HEK293 (cell line): ENCODE results near the gene DDX18.

ENCODE experiments used
- CTCF ChIA-PET: fragments of 350-600 bp; formaldehyde crosslinking; extraction: SDS; loops from one replicate; lab custom pipeline; 2021; ENCODE audit warnings: antibody characterized with exemption; lab: Yijun Ruan, JAX
- POLR2A ChIA-PET: fragments of 300-600 bp; formaldehyde crosslinking; extraction: SDS; loops from one replicate; lab custom pipeline; 2020; ENCODE audit warnings: antibody characterized with exemption, inconsistent platforms; lab: Yijun Ruan, JAX
- H3K27ac ChIP-seq: fragments of 200-500 bp; sonication (Bioruptor generic); 2 replicates; pipeline ENCODE4 v1.5.1; 2014; ENCODE audit warnings: low read depth, low read length, control low read depth, inconsistent platforms; ENCODE audit errors: extremely low read depth
- H3K36me3 ChIP-seq, 2 experiments: fragments of 200-500 bp in 1 of 2; sonication (Bioruptor generic) in 1 of 2; 1 replicate in 1 of 2; 2 replicates in 1 of 2; pipeline ENCODE4 v1.5.1; 2014 to 2017; ENCODE audit warnings: inconsistent platforms in 2 of 2, low read length in 2 of 2; ENCODE audit not compliant: control insufficient read depth in 2 of 2, insufficient read depth in 1 of 2
- H3K4me1 ChIP-seq: fragments of 200-500 bp; sonication (Bioruptor generic); 2 replicates; pipeline ENCODE4 v1.5.1; 2014; ENCODE audit warnings: mild to moderate bottlenecking, low read length, inconsistent platforms; ENCODE audit not compliant: control insufficient read depth, insufficient read depth
- H3K4me3 ChIP-seq: 2 replicates; pipeline ENCODE4 v1.5.1; 2011; ENCODE audit warnings: low read depth, mild to moderate bottlenecking, control low read depth, low read length, moderate library complexity
- H3K9me3 ChIP-seq: fragments of 200-500 bp; sonication (Bioruptor generic); 2 replicates; pipeline ENCODE4 v1.5.1; 2014; ENCODE audit warnings: low read depth, low read length, inconsistent platforms; ENCODE audit not compliant: control insufficient read depth, insufficient read depth
- EGR2 ChIP-seq: fragments of 450-650 bp; formaldehyde crosslinking; IDR thresholded peaks from 2 replicates; pipeline ENCODE4 v1.5.1; 2016; ENCODE audit warnings: low read depth, missing biosample characterization, missing genetic modification characterization
- HIC1 ChIP-seq: fragments of 450-650 bp; formaldehyde crosslinking; IDR thresholded peaks from 2 replicates; pipeline ENCODE4 v1.5.1; 2016; ENCODE audit warnings: missing biosample characterization, missing genetic modification characterization
- HOXC10 ChIP-seq: sonication (generic); formaldehyde crosslinking; IDR thresholded peaks from 2 replicates; pipeline ENCODE4 v1.8.1; 2023; ENCODE audit warnings: mild to moderate bottlenecking, missing genetic modification reagents
- IKZF3 ChIP-seq: fragments of 450-650 bp; IDR thresholded peaks from 2 replicates; pipeline ENCODE4 v1.5.0; 2018; ENCODE audit warnings: missing biosample characterization, mild to moderate bottlenecking, missing genetic modification characterization, moderate library complexity
- KLF7 ChIP-seq: fragments of 450-650 bp; formaldehyde crosslinking; IDR thresholded peaks from 2 replicates; pipeline ENCODE4 v1.5.1; 2016; ENCODE audit warnings: missing biosample characterization, missing genetic modification characterization, borderline replicate concordance
- KLF8 ChIP-seq: fragments of 450-650 bp; formaldehyde crosslinking; IDR thresholded peaks from 2 replicates; pipeline ENCODE4 v1.5.1; 2016; ENCODE audit warnings: missing biosample characterization, missing genetic modification characterization
- OSR2 ChIP-seq: fragments of 450-650 bp; formaldehyde crosslinking; IDR thresholded peaks from 2 replicates; pipeline ENCODE4 v1.5.1; 2016; ENCODE audit warnings: missing biosample characterization, missing genetic modification characterization
- ZBTB1 ChIP-seq: fragments of 450-650 bp; formaldehyde crosslinking; IDR thresholded peaks from 2 replicates; pipeline ENCODE4 v1.5.1; 2016; ENCODE audit warnings: missing biosample characterization, missing genetic modification characterization
- ZBTB20 ChIP-seq: fragments of 450-650 bp; formaldehyde crosslinking; IDR thresholded peaks from 2 replicates; pipeline ENCODE4 v1.5.1; 2016; ENCODE audit warnings: missing biosample characterization, missing genetic modification characterization
- ZFHX2 ChIP-seq: fragments of 450-650 bp; formaldehyde crosslinking; conservative IDR thresholded peaks from 2 replicates; pipeline ENCODE4 v1.5.1; 2016; ENCODE audit warnings: missing biosample characterization, missing genetic modification characterization
- ZFP41 ChIP-seq: fragments of 450-650 bp; formaldehyde crosslinking; IDR thresholded peaks from 2 replicates; pipeline ENCODE4 v1.5.1; 2016; ENCODE audit warnings: missing biosample characterization, missing genetic modification characterization, borderline replicate concordance
- ZNF112 ChIP-seq: fragments of 450-650 bp; formaldehyde crosslinking; IDR thresholded peaks from 2 replicates; pipeline ENCODE4 v1.5.0; 2017; ENCODE audit warnings: missing biosample characterization, missing genetic modification characterization
- ZNF174 ChIP-seq: fragments of 450-650 bp; formaldehyde crosslinking; IDR thresholded peaks from 2 replicates; pipeline ENCODE4 v1.5.0; 2017; ENCODE audit warnings: missing biosample characterization, mild to moderate bottlenecking, missing genetic modification characterization
- ZNF2 ChIP-seq: fragments of 450-650 bp; formaldehyde crosslinking; IDR thresholded peaks from 2 replicates; pipeline ENCODE4 v1.5.1; 2016; ENCODE audit warnings: missing biosample characterization, missing genetic modification characterization
- ZNF239 ChIP-seq: fragments of 450-650 bp; formaldehyde crosslinking; IDR thresholded peaks from 2 replicates; pipeline ENCODE4 v1.5.1; 2016; ENCODE audit warnings: missing biosample characterization, missing genetic modification characterization
- ZNF266 ChIP-seq: fragments of 450-650 bp; formaldehyde crosslinking; IDR thresholded peaks from 2 replicates; pipeline ENCODE4 v1.5.1; 2016; ENCODE audit warnings: missing biosample characterization, missing genetic modification characterization, low read depth
- ZNF292 ChIP-seq: fragments of 450-650 bp; formaldehyde crosslinking; IDR thresholded peaks from 2 replicates; pipeline ENCODE4 v1.5.1; 2016; ENCODE audit warnings: low read depth, missing biosample characterization, missing genetic modification characterization, borderline replicate concordance
- ZNF362 ChIP-seq: fragments of 450-650 bp; formaldehyde crosslinking; IDR thresholded peaks from 2 replicates; pipeline ENCODE4 v1.5.1; 2016; ENCODE audit warnings: missing biosample characterization, missing genetic modification characterization
- ZNF37A ChIP-seq: fragments of 450-650 bp; IDR thresholded peaks from 2 replicates; pipeline ENCODE4 v1.5.1; 2018; ENCODE audit warnings: missing biosample characterization, missing genetic modification characterization
- ZNF391 ChIP-seq: fragments of 450-650 bp; formaldehyde crosslinking; IDR thresholded peaks from 2 replicates; pipeline ENCODE4 v1.5.1; 2016; ENCODE audit warnings: low read depth, missing biosample characterization, missing genetic modification characterization, borderline replicate concordance
- ZNF423 ChIP-seq: fragments of 450-650 bp; formaldehyde crosslinking; IDR thresholded peaks from 2 replicates; pipeline ENCODE4 v1.5.1; 2016; ENCODE audit warnings: missing biosample characterization, missing genetic modification characterization
- ZNF521 ChIP-seq: fragments of 450-650 bp; formaldehyde crosslinking; IDR thresholded peaks from 2 replicates; pipeline ENCODE4 v1.5.1; 2017; ENCODE audit warnings: missing biosample characterization, mild to moderate bottlenecking, missing genetic modification characterization
- ZNF529 ChIP-seq: fragments of 450-650 bp; formaldehyde crosslinking; IDR thresholded peaks from 2 replicates; pipeline ENCODE4 v1.5.1; 2017; ENCODE audit warnings: missing genetic modification characterization, missing biosample characterization; ENCODE audit not compliant: insufficient replicate concordance
- ZNF610 ChIP-seq: fragments of 450-650 bp; formaldehyde crosslinking; IDR thresholded peaks from 2 replicates; pipeline ENCODE4 v1.5.1; 2016; ENCODE audit warnings: missing biosample characterization, missing genetic modification characterization, borderline replicate concordance
- ZNF629 ChIP-seq: fragments of 450-650 bp; formaldehyde crosslinking; IDR thresholded peaks from 2 replicates; pipeline ENCODE4 v1.5.1; 2017; ENCODE audit warnings: missing biosample characterization, missing genetic modification characterization
- ZNF837 ChIP-seq: fragments of 450-650 bp; formaldehyde crosslinking; IDR thresholded peaks from 2 replicates; pipeline ENCODE4 v1.5.1; 2016; ENCODE audit warnings: missing biosample characterization, missing genetic modification characterization
- TF ChIP-seq, protein P1 (sequence below): fragments of 450-650 bp; formaldehyde crosslinking; IDR thresholded peaks from 2 replicates; pipeline ENCODE4 v1.5.1; 2016; ENCODE audit warnings: missing biosample characterization, missing genetic modification characterization

DDX18 gene

GRCh38 chr2:117850461-117850860, 36.0 kb downstream of the DDX18 start:
- CTCF ChIA-PET = interaction anchor here (0.5 kb wide), 1 partner anchor 380 kb away, joined by 4 read pairs; no protein-coding TSS in a partner anchor
- no peak overlapping the region for H3K4me3 ChIP-seq
- no peaks in the 10 kb centered on the region for H3K9me3 ChIP-seq
- TF ChIP-seq HOXC10 (CRISPR knock-in tag) = no peak
- no peak for TF ChIP-seq ZNF423 (tag by site-specific recombination)
- no peak for TF ChIP-seq ZNF2 (tag by site-specific recombination)
- TF ChIP-seq ZNF266 (tag by site-specific recombination) = no peak
- TF ChIP-seq ZNF292 (tag by site-specific recombination) = no peak
- TF ChIP-seq ZNF529 (tag by site-specific recombination) = no peak
- TF ChIP-seq ZFHX2 (tag by site-specific recombination) = peak; percentile 89
- no peak for TF ChIP-seq KLF7 (tag by site-specific recombination)
- TF ChIP-seq ZFP41 (tag by site-specific recombination) = no peak
- TF ChIP-seq EGR2 = peak; percentile 95
- no peak for TF ChIP-seq ZNF37A (tag by site-specific recombination)
- no peak for TF ChIP-seq ZNF239 (tag by site-specific recombination)
- no peak for TF ChIP-seq ZNF391
- TF ChIP-seq ZBTB20 (tag by site-specific recombination) = no peak
- TF ChIP-seq ZNF610 (tag by site-specific recombination) = no peak
- TF ChIP-seq, all 188 proteins: peak for 2
- peaks cover 4% of the 10 kb centered on the region; the same call in 1 of the 2 replicates for H3K4me1 ChIP-seq
- H3K27ac ChIP-seq = no peak overlapping the region
- no peaks in the 10 kb centered on the region for H3K36me3 ChIP-seq
- POLR2A ChIA-PET = no interaction called here

DNA sequence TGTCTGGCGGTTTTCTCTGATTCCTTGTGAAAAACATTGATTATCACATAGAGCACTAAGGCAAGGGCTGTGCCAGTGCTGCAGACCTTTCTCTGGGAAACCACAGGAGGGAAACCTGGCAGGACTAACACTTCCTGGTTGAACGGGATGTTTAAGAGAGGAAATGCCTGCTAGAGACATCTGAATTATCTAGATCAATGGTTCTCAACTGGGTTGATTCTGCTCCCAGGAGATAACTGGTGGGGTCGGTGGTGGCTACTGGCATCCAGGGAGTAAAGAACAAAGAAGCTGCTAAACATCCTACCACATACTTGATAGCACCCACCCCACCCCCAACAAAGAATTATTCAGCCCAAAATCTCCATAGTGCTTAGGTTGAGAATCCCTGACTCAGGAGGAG, 37.5 kb downstream of the DDX18 start:
- POLR2A ChIA-PET = no interaction called here
- TF ChIP-seq ZNF837 (tag by site-specific recombination) (no peak), ZNF629 (tag by site-specific recombination) (no peak), KLF7 (tag by site-specific recombination) (no peak), OSR2 (tag by site-specific recombination) (no peak), ZNF174 (tag by site-specific recombination) (no peak), KLF8 (no peak), ZNF112 (tag by site-specific recombination) (no peak), HIC1 (tag by site-specific recombination) (no peak), IKZF3 (tag by site-specific recombination) (no peak), ZNF362 (tag by site-specific recombination) (no peak), ZBTB1 (tag by site-specific recombination) (no peak), ZNF521 (no peak)
- TF ChIP-seq, protein P1, sequence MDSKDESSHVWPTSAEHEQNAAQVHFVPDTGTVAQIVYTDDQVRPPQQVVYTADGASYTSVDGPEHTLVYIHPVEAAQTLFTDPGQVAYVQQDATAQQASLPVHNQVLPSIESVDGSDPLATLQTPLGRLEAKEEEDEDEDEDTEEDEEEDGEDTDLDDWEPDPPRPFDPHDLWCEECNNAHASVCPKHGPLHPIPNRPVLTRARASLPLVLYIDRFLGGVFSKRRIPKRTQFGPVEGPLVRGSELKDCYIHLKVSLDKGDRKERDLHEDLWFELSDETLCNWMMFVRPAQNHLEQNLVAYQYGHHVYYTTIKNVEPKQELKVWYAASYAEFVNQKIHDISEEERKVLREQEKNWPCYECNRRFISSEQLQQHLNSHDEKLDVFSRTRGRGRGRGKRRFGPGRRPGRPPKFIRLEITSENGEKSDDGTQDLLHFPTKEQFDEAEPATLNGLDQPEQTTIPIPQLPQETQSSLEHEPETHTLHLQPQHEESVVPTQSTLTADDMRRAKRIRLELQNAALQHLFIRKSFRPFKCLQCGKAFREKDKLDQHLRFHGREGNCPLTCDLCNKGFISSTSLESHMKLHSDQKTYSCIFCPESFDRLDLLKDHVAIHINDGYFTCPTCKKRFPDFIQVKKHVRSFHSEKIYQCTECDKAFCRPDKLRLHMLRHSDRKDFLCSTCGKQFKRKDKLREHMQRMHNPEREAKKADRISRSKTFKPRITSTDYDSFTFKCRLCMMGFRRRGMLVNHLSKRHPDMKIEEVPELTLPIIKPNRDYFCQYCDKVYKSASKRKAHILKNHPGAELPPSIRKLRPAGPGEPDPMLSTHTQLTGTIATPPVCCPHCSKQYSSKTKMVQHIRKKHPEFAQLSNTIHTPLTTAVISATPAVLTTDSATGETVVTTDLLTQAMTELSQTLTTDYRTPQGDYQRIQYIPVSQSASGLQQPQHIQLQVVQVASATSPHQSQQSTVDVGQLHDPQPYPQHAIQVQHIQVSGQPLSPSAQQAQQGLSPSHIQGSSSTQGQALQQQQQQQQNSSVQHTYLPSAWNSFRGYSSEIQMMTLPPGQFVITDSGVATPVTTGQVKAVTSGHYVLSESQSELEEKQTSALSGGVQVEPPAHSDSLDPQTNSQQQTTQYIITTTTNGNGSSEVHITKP (tag by site-specific recombination) = no peak

More for the DNA sequence above, 37.5 kb downstream of the DDX18 start:
- Histone ChIP-seq H3K36me3 (no peaks in the 10 kb centered on the region), H3K4me3 (no peak overlapping the region), H3K9me3 (no peaks in the 10 kb centered on the region), H3K4me1 (peaks cover 4% of the 10 kb centered on the region; the same call in 1 of the 2 replicates), H3K27ac (no peak overlapping the region)
- CTCF ChIA-PET = no interaction called here
